Left renal cortex interstitium (tissue), 4 donors: Measurements from ENCODE around the gene COL6A1. TPM values are rescaled to one million over a fixed set of nuclear protein-coding genes. Genes with fewer than 3 reads are reported as not detected.
"Not testable (repeated sequence)": the region's sequence is repeated elsewhere in the genome, so short reads cannot be mapped to it uniquely, and the experiment has no call there.

Experiments used
- DNase-seq, 4 donors: peaks; one replicate each; pipeline ENCODE4 v3.0.0-alpha.2; 2013; ENCODE audit warnings: low read depth in 4 of 4, low spot score in 2 of 4, missing footprints in 1 of 4
- polyA plus RNA-seq, 4 donors: library from polyadenylated mRNA; unstranded; fragments of 120-200 nt; gene quantifications; one replicate each; pipeline ENCODE4 v1.2.1, GENCODE V29; 2013; ENCODE audit not compliant: insufficient read length in 4 of 4

The COL6A1 gene
- polyA plus RNA-seq, 4 donors, result 218 to 378 (median 313) TPM

DNA sequence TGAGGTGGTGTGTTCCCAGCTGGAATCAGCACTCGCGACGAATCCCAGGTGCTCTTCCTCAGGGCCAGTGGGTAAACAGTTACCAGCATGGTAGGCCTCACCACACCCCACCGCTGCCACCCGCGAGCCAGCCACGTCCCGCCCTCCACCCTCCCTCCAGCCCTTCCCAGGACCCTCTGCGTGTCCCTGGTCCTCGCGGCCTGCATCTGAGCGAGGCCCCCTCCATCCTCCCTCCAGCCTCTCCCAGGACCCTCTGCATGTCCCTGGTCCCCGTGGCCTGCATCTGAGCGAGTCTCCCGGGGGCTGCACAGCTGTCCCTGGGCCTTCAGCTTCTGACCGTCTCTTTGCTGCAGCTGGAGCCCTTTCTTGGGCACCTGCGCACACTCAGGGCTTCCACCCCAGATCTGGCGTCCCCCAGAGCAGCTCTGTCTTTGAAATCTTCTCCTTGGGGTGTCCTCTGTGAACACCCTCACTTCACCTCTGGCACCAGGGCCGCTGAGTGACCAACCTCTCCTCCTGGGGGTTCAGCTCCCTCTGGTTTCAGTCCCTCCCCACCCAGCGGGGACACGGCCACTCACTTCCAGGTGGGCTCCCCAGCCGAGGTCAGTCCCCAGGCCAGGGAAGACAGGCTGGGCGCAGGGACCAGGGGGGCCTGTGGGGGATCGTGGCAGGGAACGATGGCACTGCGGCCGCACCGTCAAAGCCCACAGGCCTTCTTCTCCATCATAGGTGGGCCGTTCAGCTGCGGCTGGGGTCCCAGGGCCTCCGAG is 58.5 kb downstream of the COL6A1 start:
- no peak for DNase-seq

DNA sequence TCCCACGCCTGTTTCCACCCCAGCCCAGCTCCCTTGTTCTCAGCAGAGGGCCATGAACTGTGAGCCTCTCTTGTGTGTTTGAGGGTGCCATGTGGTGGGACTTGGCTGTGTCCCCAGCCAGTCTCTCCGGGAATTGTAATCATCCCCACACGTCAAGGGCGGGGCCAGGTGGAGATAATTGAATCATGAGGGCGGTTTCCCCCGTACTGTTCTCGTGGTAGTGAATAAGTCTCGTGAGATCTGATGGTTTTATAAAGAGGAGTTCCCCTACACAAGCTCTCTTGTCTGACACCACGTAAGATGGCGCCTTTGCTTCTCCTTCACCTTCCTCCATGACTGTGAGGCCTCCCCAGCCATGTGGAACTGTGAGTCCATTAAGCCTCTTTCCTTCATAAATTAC is 59.1 kb downstream of the COL6A1 start:
- no peak for DNase-seq

DNA sequence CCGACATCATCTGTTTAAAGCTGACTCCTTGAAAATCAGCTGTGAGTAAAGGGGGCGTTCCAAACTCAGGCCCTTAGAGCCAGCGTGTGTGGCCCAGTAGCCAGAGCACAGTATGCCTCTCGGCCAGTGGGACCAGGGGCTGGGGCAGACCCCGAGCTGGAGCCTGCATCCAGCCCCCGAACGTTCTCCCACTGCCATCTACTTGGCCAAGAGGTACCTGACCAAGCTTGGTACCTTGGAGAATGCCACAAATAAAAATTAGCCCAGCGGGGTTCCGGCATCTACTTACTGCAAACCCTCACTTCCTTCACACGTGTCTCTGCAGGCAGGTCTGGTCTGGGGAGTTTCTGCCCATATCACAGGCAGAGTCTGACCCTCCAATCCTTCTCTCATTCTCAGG is 59.6 kb downstream of the COL6A1 start:
- DNase-seq, result no peak

DNA sequence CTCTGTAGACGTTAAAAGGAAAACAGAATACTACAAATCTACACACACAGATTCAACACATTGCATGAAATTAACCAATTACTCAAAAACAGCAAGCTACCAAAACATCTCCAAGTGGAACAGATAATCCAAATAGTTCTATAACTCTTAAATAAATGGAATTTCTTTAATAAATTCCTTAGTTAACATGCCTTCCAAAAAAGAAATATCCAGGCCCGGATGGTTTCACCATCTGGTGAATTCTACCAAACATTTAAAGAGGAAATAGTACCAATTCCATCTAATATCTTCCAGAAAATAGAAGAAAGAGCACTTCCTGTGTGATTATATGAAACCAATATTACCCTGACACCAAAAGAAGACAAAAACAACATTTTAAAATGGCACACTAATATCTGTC is 63.6 kb downstream of the COL6A1 start:
- DNase-seq, result no peak

DNA sequence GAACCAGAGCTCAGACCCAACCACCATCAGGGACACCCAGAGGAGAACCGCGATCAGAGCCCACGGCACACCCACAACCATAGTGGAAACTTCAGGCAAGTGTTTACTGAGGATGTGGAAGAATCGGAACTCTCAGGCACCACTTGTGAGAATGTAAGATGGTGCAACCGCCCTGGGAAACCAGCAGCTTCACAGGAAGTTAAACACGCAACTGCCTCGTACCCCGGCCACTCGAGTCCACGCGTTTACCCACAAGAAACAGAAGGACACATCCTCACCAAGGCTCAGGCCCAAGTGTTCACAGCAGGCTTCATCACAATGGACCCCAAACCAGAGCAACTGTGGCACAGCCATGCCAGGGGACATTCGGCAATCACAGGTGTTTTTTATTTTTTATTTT is 64.9 kb downstream of the COL6A1 start:
- no peak for DNase-seq

DNA sequence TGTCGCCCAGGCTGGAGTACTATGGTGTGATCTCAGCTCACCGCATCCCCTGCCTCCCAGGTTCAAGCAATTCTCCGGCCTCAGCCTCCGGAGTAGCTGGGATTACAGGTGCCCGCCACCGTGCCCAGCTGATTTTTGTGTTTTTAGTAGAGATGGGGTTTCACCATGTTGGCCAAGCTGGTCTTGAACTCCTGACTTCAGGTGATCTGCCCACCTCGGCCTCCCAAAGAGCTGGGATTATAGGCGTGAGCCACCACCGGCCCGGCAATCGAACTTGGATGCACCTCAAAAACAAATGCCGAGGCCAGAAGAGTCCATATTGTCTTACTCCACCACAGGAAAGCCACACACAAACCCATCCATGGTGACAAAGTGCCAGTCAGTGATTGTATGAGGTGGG is 65.3 kb downstream of the COL6A1 start:
- not testable (repeated sequence) for DNase-seq

DNA sequence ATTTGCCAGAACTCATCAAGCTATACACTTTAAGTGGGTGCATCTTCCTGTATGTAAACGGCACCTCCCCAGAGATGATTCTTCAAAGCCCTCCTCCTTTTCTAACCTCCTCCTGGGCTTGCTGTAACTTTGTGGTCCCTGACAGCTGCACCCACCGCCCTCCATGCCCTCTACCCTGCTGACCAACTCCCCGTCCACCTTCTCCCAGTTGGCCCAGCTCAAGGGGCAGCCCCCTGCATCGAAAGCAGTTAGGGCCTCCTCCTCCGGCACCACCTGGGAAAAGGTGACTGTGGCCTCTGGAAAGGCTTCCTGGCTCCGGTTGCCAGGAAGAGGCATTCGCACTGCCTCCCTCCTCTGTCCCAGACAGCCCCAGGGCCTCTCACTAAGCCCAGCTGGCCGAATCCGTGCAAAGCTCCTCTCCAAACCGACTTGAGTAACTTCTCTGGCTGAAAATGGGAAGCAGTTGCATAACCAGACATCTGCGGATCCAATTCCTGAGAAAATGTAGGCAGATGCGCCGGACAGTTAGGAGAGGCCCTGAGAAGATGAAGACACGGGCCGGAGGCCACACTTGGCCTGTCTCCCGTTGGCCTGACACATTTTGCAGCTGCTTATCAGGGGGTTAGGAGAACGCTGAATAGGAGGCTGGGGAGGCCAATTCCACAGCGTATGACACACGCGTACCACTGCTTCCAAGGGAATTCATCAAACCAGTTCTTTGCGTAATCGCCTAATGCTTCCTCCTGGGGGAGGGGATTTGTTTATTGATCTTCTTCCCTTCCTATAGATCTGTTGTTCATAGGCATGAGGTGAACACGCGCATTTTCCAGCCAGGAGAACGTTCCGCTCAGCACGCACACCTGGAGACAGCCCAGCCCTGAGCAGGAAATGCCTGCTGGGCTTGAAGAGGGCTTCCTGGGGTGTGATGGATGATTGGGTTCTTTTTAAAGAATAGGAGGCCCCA is 67.6 kb downstream of the COL6A1 start:
- DNase-seq, result no peak

DNA sequence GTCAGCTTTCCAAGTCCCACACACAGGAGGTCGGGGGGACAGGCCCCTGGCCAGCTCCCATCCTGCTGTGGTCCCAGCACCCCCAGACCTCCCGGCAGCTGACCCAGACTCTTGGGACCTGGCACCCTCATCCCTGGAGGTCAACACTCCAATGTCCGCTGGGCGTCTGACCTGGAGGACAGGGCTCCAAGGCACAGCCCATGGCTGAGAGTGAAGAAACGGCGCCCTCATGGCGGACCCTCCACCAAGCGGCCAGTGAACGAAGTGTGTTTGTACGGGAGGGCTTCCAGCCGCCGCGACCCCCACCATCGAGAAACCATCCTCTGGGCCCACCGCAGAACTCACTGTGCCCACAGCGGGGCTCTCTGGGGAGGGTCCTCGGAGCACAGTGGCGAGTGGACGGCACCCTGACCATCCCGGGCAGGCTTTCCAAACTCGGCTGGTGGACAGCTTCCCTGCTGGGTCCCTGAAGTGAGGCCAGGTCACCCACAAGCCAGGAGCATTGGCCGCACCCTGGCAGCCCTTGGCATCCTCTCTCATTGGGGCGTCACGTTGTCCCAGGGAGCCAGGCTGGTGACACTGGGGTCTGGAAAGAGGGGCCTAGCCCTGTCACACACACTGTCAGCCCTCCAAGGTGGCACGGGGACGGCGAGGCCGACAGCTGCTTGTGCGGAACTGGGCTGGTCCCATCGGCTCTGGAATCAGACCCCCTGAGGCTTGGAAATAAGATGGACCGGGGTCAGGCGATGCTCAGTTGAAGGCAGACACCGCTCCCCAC is 68.5 kb downstream of the COL6A1 start:
- DNase-seq, result no peak

DNA sequence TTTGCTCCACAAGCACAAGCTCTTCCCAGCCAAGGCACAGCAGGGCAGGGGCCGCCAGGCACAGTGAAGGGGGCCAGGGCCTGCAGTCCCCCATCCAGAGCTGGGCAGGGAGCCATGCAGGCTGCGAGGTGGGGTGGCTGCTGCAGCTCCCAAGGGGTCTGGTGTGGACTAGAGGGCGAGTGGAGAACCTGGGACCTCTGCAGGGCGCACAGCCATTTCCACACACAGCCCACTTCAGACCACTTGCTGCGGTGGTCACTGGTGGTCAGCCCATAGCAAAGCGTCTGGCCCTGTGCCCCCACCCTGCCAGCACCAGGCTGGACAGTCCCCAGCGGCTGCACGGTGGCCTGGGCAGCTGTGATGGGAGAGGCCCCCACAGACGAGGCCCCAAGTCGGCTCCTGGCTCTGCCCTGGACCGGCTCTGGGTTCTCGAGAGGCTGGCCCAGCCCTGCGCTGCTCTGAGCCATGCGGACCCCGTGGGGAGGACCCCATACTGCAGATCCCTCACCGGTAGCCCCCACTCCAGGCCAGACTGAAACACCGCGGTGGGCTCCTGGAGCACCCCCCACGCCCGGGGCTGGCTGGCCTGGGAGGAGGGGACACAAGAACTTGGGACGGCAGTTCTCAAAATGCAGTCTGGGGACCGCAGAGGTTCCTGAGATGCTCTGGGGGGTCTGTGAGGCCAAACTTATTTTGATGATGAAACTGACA is 69.3 kb downstream of the COL6A1 start:
- no peak for DNase-seq

DNA sequence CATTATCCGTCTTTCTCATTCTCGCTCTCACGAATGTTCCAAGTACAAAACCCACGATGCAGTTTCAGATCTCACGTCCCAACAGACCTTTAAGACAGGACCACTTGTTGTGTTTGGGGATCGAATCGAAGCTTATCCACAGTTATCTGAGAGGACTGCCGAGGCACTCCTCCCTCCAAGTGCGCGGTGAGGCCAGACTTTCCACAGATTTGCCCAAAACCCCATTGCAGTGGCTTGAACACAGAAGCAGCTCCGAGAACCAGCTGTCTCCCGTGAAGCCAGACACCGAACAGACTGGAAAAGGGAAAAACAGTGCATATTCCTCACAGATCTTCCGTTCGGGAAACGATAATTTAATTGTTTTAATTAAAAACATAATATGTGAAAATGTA is 69.8 kb downstream of the COL6A1 start:
- no peak for DNase-seq

DNA sequence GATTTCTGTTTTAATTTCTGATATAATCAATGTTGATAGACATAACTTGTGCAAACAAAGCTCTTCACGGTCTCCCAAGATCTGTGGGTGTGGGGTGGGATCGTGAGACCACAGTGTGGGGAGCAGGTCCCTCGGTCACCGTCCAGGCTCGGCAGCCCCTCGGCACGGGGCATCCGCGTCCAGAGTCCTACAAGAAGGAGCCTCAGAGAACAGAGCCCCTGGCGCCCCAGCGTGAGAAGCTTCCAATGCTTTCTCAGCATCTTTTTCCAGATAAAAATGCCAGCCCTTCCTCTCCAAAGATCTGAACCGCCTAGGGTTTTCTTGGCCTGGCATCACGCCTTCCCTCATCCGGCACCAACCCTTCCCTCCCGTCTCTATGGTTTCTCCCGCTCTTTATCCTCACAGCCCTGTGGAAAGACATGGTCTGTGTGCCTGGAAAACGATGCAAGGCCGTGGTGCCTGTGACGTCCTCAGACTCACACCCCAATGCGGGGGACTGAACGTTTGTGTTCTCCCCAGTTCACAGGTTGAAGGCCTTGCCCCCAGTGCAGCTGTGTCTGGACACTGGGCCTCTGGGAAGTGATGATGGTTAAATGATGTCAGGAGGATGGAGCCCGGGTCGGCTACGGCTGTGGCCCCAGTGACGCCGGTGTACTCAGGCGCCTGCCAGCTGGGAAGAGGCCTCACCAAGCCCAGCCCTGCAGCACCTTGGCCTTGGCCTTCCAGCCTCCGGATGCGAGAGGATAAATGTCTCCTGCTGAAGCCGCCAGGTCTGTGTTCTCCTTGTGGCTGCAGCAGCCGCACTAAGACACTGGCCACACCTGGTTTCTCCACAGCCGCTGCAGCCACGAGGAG is 70.5 kb downstream of the COL6A1 start:
- no peak for DNase-seq

DNA sequence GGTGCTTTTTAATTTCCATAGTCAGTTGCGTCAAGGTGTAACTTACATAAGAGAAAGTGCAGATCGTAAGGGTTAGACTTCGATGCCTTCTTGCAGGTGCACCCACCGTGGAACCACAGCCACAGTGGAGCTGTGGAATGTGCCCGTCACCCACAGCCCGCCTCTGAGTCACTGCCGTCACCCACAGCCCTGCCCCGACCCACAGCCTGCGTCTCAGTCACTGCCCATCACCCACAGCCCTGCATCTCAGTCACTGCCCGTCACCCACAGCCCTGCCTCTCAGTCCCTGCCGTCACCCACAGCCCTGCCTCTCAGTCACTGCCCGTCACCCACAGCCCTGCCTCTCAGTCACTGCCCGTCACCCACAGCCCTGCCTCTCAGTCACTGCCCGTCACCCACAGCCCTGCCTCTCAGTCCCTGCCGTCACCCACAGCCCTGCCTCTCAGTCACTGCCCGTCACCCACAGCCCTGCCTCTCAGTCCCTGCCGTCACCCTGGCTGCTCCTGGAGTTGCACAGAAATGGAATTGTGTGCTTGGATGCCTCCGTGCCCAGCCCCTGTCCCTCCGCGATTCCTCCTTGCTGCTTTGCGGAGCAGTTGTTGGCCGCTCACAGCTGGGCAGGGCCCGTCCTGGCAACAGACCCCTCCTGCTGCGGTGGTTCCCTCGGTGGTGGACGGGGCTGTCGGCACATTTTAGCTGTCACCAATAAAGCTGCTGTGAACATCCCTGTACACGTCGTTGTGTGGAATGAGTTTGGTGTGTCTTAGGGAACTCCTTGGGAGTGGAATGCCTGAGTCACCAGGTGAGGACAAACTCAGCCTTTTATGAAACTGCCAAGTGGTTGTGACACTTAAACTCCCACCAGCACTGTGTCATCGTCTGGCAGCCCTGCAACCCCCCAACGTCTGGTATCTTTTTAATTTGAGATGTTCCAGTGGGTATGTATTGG is 71.4 kb downstream of the COL6A1 start:
- DNase-seq, result no peak

DNA sequence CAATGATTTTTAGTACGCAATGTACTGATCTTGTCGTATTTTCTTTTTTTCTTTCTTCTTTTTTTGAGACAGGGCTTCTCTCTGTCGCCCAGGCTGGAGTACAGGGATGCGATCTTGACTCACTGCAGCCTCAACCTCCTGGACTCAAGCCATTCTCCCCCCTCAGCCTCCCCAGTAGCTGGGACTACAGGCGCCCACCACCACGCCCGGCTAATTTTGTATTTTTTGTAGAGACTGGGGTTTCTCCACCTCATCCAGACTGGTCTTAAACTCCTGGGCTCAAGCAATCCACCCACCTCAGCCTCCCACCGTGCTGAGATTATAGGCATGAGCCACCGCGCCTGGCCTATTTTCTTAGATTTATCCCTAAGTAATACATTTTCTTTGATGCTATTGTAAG is 72.5 kb downstream of the COL6A1 start:
- no peak for DNase-seq

DNA sequence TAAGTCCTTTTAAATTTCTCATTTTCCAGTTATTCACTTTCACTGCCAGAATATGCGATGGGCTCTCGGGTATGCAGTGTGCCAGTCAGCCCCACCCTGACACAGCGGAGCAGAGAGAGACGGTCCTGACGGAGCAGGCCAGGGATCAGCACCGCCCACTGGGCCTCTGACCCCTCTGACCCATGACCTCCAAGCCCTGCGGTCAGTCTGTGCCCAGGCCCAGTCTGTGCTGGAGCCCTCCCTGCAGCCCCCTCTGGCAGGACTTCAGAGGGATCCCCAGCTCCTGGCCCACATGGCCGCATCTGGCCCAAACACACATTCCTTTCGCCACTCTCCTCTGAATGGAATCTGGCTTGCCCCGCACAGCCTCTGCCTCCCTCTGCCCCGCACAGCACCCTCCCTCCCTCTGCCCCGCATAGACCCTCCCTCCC is 72.9 kb downstream of the COL6A1 start:
- DNase-seq, result no peak
